ENCODE measurements around the gene FOXP3. TPM values are rescaled to one million over a fixed set of nuclear protein-coding genes. Genes with fewer than 3 reads are reported as not detected.
A peak's percentile ranks its signal among the peaks of the same experiment; 100 is the strongest.
"Not testable (repeated sequence)": the region's sequence is repeated elsewhere in the genome, so short reads cannot be mapped to it uniquely, and the experiment has no call there.

Gene FOXP3, protein sequence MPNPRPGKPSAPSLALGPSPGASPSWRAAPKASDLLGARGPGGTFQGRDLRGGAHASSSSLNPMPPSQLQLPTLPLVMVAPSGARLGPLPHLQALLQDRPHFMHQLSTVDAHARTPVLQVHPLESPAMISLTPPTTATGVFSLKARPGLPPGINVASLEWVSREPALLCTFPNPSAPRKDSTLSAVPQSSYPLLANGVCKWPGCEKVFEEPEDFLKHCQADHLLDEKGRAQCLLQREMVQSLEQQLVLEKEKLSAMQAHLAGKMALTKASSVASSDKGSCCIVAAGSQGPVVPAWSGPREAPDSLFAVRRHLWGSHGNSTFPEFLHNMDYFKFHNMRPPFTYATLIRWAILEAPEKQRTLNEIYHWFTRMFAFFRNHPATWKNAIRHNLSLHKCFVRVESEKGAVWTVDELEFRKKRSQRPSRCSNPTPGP
- total RNA-seq = not detected
- long read RNA-seq = 0 reads

GRCh38 chrX:49264460-49264859 lies at the start of gene FOXP3:
TSS of gene FOXP3 (minus strand) at chrX:49264710. CDS start at chrX:49258505, 6,205 bp downstream.
- H3K36me3 ChIP-seq = no peaks in the 10 kb centered on the region
- no peaks in the 10 kb centered on the region for H3K27me3 ChIP-seq (ENCODE audit: low read depth)
- DNase-seq = no peak
- TF ChIP-seq, protein P1, sequence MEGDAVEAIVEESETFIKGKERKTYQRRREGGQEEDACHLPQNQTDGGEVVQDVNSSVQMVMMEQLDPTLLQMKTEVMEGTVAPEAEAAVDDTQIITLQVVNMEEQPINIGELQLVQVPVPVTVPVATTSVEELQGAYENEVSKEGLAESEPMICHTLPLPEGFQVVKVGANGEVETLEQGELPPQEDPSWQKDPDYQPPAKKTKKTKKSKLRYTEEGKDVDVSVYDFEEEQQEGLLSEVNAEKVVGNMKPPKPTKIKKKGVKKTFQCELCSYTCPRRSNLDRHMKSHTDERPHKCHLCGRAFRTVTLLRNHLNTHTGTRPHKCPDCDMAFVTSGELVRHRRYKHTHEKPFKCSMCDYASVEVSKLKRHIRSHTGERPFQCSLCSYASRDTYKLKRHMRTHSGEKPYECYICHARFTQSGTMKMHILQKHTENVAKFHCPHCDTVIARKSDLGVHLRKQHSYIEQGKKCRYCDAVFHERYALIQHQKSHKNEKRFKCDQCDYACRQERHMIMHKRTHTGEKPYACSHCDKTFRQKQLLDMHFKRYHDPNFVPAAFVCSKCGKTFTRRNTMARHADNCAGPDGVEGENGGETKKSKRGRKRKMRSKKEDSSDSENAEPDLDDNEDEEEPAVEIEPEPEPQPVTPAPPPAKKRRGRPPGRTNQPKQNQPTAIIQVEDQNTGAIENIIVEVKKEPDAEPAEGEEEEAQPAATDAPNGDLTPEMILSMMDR (IDR thresholded peaks at IDR 0.05; ENCODE audit: borderline replicate concordance) = no peak
- no peak within 1 kb of the TSS for H3K4me3 ChIP-seq
- H3K27ac ChIP-seq (replicated peaks) = no peak within 1 kb of the TSS
- intact Hi-C loops (cut with micrococcal nuclease) = no loop called here
- no peaks in the 10 kb centered on the region for H3K4me1 ChIP-seq
- no peaks in the 10 kb centered on the region for H3K9me3 ChIP-seq (replicated peaks)

- TF ChIP-seq, protein P1 (IDR thresholded peaks at IDR 0.05; ENCODE audit: borderline replicate concordance) = no peak
- no peaks in the 10 kb centered on the region for H3K9me3 ChIP-seq (replicated peaks)
- no peaks in the 10 kb centered on the region for H3K27me3 ChIP-seq (ENCODE audit: low read depth)
- no peak for DNase-seq
- H3K27ac ChIP-seq (replicated peaks) = no peak overlapping the region
- H3K36me3 ChIP-seq = no peaks in the 10 kb centered on the region
- no peaks in the 10 kb centered on the region for H3K4me1 ChIP-seq
- no peak overlapping the region for H3K4me3 ChIP-seq
- intact Hi-C loops (cut with micrococcal nuclease) = no loop called here
Measured at GRCh38 chrX:49312176-49312575, 47.7 kb upstream of the FOXP3 start.

DNA sequence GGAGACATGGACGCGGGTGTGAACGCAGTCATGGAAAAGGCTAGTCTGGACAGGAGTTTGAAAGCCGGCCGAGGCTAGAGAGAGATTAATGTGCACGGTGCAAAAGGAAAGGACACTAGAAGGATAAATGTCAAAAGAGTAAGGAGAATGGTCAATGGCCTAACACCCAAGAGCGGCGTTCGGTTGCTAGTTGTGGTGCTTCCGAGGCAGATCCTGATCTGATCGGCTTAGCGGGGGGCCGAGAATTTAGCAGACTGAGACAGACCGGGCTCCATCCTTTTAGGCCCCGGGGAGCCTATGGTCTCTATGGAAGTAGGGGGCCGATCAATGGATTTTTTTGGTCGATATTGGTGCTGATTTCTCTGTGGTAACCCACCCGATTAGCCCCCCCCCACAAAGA lies 45.9 kb upstream of the FOXP3 start:
- TF ChIP-seq, protein P1 (IDR thresholded peaks at IDR 0.05; ENCODE audit: borderline replicate concordance) = no peak
- H3K27me3 ChIP-seq (ENCODE audit: low read depth) = no peaks in the 10 kb centered on the region
- intact Hi-C loops (cut with micrococcal nuclease) = no loop called here
- no peaks in the 10 kb centered on the region for H3K4me1 ChIP-seq
- no peak for DNase-seq
- H3K27ac ChIP-seq (replicated peaks) = no peak overlapping the region
- no peaks in the 10 kb centered on the region for H3K9me3 ChIP-seq (replicated peaks)
- H3K4me3 ChIP-seq = no peak overlapping the region
- H3K36me3 ChIP-seq = no peaks in the 10 kb centered on the region

- Histone ChIP-seq H3K4me1 (no peaks in the 10 kb centered on the region), H3K27ac (replicated peaks) (peak overlapping the region; percentile 69), H3K4me3 (peak overlapping the region; percentile 57), H3K27me3 (ENCODE audit: low read depth) (no peaks in the 10 kb centered on the region), H3K9me3 (replicated peaks) (no peaks in the 10 kb centered on the region), H3K36me3 (no peaks in the 10 kb centered on the region)
- TF ChIP-seq, protein P1 (IDR thresholded peaks at IDR 0.05; ENCODE audit: borderline replicate concordance) = no peak
- no peak for DNase-seq
- intact Hi-C loops (cut with micrococcal nuclease) = no loop called here
Measured at GRCh38 chrX:49309401-49309981, 45.0 kb upstream of the FOXP3 start.

GRCh38 chrX:49308604-49309269 lies 44.2 kb upstream of the FOXP3 start:
- TF ChIP-seq, protein P1 (IDR thresholded peaks at IDR 0.05; ENCODE audit: borderline replicate concordance) = no peak
- no peaks in the 10 kb centered on the region for H3K27me3 ChIP-seq (ENCODE audit: low read depth)
- peak overlapping the region; percentile 69 for H3K27ac ChIP-seq (replicated peaks)
- H3K9me3 ChIP-seq (replicated peaks) = no peaks in the 10 kb centered on the region
- peak; percentile 17 for DNase-seq
- intact Hi-C loops (cut with micrococcal nuclease) = no loop called here
- H3K4me3 ChIP-seq = peak overlapping the region; percentile 57
- H3K36me3 ChIP-seq = no peaks in the 10 kb centered on the region
- H3K4me1 ChIP-seq = no peaks in the 10 kb centered on the region

DNA sequence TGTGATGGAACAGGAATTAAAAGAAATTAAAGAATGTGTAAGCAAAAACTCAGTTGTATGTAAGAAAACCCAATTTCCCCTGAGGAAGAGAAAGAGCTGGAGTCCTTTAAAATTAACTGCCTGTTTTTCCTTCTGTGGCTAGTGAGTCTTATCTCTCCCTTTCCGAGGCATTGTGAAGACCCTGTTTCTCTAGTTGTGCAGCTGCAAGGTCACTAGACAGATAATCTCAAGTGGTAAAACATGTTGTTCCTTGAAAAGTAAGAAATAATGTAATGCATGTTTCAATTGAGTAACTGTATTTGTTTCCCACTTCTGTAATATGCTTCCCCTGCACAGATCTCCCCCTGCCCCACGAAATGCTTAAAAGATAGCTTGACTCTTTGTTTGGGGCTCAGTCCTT lies 43.3 kb upstream of the FOXP3 start:
- H3K4me3 ChIP-seq; intact Hi-C loops (cut with micrococcal nuclease); H3K9me3 ChIP-seq (replicated peaks); H3K27ac ChIP-seq (replicated peaks); H3K27me3 ChIP-seq (ENCODE audit: low read depth); DNase-seq; H3K4me1 ChIP-seq; H3K36me3 ChIP-seq: not testable (repeated sequence)
